NCI-H510A (cell line): ENCODE data around the gene FLNA.
"Not testable (repeated sequence)": the region's sequence is repeated elsewhere in the genome, so short reads cannot be mapped to it uniquely, and the experiment has no call there.

Experiments used
- DNase-seq: peaks from one replicate; lab custom pipeline; 2025; lab: John Stamatoyannopoulos, UW

FLNA gene

DNA sequence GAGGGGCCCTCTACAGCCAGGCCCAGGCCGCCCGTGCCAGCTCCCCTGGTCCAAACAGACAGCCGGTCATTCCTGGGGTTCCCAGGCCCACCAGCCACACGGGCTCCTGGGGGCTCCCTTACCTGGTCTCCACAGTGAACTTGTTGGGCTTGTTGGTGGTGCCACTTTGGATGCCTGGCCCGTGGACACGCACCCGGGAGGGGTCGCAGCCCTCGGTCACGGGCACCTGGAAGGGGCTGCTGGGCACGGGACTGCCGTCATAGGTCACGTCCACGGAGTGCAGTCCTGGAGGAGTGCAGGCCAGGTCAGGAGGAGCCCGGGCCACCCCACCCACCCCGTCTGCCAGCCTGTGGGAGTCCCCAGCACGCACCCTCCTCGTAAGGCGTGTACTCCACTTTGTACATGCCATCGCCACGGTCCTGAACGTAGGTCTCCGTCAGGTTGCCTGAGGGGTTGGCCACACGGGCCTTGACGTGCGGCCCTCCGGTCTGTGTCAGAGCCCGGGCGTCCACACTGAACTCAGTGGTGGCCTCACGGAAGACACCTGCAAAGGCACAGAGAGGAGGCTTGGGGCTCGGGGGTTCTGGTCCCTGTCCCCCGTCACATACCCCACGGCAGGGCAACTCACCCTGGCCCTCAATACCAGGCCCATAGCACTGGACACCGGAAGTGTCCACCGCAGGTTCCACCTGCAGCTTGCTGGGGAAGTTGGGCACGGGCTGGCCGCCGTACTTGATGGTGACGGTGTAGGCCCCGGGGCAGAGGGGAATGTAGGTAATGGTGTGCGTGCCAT is 14.9 kb downstream of the FLNA start:
- no peak for DNase-seq

DNA sequence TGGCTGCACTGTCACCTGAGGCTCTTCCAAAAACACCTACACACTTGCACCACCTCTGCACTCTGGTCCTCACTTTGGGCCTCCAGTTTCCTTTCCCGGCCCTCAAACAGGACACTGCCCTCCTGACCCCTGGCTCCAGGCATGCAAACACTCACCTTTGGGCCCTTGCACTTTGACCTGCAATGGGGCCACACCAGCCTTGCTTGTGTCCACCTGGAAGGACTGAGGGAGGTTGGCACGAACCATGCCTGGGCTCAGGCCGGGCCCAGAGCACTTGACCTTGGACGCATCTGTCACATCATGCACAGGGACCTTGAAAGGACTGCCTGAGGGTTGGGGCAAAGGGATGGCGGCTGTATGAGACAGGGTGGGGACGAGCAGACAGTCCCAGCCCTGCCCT is 15.6 kb downstream of the FLNA start:
- no peak for DNase-seq

DNA sequence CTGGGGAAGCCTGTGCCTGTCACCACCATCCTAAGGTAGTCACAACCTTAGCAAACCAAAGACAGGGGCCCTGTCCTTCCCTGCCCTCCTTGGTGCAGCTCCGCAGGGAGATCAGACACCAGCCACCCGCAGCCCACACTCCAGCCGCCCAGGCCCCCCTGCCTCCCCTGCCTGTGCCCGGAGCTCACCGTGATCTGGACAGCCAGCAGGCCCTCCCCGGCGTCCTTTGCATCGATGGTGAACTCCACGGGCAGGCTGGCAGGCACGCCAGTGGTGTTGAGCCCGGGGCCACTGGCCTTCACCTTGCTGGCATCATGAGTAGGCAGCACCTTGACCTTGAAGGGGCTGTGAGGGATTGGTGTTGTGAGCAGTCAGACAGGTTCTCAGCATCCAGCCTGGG is 16.4 kb downstream of the FLNA start:
- DNase-seq: no peak

DNA sequence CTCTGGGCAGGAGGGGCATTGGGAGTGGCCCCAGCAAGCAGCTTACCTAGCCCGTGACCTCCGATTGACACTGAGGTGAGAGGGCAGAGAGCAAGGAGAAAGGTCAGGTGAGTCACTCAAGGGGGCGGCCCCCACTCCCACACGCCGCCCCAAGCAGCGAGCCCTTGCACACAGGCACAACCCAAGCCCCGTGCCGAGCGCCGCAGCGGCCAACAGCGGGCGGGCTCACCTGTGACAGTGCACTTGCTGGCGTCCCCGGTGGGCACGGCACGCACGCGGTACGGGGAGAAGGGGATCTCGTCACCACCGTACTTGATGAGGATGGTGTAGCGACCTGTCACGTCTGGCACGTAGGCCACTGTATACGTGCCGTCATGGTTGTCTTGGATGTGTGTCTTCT is 17.2 kb downstream of the FLNA start:
- no peak for DNase-seq

DNA sequence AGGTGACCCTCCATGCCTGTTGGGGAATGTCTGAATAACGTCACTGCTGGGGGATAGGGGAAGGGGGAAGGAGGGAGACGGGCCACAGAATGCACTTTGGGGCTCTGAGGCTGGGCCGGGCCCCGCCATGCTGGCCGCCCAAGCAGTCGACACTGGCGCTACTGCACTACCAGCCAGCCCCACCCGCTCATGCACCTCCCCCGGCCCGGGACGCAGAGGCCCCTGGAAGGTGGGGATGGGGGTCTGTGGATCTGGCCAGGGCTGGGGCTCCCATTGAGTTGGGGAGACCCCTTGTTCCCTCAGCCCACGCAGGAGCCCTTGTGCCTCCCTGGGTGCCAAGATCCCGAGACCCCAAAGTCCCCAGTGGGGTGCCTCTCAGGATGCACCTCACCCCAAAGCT is 17.8 kb downstream of the FLNA start:
- no peak for DNase-seq

DNA sequence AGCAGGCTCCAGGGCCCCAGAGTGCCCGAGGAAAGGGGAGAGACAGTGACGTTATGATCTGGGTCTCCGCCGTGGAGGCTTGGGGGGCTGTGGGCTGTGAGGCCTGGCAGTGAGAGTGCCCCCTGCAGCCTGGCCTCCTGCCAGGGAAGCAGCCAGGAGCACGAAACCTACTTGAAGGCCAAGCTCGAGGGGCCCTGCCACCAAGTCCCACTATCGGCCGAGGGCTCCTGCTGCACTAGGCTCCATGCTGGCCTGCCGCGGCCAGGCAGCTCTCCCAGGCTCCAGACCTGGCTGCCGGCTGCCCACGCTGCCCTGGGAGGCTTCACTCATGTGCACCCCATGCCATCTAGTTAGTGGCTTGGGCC is 18.7 kb downstream of the FLNA start:
- DNase-seq: no peak

DNA sequence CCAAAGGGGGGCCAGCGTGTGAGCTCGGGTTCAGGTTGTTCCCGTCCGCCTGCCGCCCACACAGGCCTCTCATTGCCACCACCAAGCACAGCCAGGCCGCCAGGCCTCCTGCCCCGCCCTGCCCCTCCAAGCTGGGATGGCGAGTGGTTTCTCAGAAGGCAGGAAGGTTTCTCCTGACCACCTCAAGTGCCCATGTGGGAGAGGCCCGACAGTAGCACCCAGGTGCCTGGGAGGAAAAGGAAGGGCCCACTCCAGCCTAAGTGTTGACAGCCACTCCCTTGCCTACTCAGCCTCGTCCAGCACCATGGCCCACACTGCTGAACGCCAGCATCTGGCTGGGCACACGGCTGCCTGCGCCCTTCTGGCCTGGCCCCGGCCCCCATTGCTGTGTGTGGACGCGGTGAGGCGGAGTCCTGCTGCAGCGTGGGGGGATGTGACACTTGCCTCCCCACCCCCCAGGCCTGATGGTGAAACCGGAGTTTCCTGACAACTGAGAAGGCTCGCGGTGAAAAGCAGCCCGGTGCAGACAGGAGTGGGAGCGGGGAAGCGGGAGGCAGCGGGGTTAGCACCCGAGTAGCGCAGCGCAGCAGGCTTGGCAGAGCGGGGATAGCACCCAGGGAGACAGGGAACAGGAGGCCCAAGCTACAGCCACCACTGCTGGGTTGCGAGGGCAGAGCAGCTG is 19.2 kb downstream of the FLNA start:
- no peak for DNase-seq

DNA sequence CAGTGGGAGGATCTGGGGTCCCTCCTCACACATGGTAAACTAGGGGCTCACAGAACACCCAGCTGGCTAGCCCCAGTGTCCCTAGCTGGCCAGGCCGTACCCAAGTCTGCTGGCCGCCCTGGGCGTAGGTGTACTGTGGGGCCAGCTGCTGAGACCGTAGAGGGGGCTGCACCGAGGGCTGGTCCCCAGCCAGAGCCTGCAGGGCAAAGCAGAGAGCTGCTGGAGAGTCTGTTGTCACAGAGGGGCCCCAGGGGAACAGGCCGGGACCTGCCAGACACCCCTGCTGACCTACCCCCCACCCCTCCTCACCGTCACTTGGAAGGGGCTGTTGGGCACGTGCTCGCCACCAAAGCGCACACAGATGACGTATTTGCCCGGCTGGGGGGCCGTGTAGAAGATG is 19.9 kb downstream of the FLNA start:
- no peak for DNase-seq

DNA sequence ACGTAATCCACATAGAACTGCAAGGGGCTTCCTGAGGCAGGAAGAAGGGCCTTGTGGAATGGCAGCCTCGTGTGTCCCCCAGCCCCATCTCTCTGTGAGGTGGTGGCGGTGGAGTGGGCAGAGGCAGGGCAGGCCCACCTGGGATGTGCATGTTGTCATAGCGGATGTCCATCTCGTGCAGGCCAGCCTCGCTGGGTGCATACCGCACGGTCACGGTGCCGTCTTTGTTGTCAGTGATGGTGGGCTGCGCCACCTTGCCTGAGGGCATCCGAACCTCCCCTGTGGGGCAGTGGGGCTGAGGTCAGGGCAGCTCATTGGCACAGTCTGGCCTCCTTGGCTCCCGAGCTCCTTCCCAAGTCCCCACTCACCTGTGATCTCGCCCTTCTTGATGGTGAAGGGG is 20.4 kb downstream of the FLNA start:
- DNase-seq: no peak

DNA sequence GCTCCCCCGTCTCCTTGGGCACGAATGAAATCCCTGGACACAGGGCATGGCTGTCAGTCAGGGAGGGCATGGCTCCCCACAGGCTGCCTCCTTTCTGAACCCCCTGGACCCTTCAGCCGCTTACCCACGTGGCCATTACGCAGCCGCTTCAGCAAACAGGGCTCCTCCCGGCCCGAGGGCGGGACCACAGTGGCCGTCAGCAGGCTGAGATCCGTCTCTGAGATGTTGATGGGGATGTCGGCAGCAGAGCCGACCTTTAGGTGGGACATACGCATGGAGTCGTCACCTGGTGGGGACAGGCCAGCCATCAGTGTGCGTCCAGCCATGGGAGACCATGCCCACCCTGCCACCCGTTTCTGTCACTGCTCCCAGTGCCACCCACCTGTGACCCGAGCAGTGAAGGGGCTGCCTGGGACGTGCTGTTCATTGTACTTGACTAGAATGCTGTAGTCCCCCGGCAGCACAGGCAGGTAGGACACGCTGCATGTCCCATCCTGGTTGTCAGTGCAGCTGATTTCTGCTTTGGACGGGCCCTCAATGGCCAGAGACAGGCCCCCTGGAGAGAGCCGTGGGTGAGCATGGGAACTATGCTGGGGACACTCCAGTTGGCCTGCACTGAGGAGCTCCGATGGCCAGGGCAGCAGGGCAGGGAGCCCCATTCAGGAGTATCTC is 21.1 kb downstream of the FLNA start:
- DNase-seq: no peak

DNA sequence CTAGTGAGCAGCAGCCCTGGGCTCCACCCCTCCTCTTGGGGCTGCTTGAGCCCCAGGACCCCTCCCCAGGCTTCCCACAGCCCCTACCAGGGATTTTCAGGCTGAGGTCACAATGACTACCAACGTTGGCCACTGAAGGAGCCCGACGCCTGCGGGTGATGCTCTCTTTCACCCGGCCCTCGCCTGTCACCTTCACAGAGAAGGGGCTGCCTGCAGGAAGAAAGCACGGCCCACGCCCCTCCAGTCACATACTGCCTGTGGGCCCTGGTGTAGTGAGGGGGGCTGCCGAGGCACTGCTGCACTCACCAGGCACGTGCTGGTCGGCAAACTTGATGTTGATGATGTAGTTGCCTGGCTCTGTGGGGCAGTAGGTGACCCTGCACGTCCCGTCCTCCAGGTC is 22.0 kb downstream of the FLNA start:
- DNase-seq: no peak

DNA sequence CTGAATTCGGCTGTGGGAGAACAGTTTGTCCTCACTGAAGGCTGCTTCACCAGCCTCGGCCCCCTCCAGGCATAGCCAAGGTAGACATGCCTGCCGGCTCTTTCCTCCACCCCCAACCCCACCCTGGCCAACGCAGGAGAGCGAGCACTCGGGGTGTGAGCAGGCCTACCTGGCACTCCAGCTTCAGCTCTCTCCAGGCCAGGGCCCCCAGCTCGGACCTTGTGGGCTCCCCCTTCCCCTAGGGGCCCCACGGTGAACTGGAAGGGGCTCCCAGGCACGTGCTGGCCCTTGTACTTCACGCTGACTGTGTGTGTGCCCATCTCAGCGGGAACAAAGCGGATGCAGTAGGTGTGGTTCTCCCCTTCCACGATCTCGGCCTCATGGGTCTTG is 22.4 kb downstream of the FLNA start:
- DNase-seq: no peak

DNA sequence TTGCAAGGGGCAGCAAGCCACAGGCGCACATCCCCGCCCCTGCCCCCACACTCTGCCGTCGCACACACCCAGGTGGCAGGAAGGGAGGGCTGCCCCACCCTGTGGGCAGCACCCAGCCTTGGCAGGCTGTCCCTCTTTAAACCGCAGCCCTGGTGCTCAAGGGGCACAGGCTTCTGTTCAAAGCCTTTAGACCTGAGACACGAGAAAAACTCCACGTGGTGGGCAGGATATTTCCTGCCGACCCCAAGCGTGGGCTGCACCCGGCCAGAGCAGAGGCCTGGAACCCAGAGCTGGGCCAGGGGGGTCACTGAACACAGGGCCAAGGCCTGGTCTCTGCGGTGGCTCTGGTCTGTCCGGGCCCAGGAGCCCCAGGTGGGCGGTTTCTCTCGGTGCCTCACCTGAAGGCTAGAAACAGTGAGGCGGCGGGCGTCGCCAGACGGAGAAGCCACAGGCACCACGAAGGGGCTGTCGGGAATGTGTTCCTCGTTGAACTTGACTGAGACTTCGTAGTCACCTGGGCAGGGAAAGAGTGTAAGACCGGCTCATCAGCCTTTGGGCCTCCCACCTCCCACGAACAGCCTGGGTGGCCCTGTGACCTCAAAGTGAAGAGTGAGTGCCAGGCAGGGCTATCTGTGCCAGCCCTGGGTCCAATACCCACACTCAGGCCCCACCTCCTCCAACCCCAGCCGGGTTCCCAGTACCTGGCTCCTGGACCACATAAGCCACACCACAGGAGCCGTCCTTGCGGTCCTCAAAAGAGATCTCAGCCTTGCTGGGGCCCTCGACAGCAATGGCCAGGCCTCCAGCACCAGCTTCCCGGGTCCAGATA is 23.0 kb downstream of the FLNA start:
- no peak for DNase-seq

DNA sequence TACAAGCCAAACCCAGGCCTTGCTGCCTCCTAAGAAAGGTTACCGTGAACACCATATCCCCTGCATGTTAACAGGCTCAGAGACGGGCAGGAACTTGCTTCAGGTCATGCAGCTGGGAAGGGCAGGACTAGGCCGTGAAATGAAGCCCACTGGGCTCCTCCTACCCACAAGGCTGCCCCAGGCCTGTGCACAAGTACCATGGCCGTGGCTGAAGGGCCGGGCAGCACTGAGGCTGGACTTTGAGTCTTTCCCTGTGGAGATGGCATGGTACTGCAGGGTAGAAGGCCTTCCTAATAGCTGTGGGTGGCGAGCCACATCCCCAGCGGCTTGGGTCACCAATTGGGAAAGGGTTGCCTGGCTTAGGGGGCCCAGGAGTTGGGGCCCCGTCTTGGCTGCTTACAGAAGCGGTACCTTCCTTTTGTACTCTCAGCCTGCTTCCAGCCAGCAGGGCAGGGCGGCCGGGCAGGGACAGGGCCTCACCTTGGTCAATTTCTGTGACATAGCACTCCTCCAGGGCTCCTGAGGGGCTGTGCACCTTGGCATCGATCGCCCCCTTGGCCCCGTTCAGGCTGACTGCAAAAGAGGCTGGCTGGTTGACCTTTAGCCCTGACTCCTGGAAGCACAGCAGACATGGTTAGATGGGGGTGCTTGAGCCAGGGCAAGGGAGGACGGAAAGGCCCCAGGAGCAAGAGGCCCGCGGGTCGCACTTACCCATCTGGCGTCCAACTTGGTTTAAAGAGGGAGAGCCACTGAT is 23.8 kb downstream of the FLNA start:
- no peak for DNase-seq

DNA sequence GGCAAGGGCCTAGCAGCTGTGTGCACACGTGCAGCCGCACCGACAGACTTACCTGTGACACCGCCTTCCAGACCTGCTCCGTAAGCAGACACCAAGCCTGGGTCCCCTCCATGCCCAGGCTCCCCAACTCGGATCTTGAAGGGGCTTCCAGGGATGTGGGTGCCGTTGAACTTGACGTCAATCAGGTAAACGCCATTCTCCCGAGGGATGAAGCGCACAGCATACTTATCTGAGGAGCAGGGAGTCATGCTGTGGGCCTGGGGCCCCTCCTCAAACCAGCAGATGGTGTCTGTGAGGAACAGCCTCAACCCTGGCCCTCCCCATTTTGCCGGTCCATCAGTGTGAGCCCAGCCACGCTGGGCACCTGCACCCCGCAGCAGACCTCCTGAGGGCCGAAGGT is 24.5 kb downstream of the FLNA start:
- DNase-seq: no peak

DNA sequence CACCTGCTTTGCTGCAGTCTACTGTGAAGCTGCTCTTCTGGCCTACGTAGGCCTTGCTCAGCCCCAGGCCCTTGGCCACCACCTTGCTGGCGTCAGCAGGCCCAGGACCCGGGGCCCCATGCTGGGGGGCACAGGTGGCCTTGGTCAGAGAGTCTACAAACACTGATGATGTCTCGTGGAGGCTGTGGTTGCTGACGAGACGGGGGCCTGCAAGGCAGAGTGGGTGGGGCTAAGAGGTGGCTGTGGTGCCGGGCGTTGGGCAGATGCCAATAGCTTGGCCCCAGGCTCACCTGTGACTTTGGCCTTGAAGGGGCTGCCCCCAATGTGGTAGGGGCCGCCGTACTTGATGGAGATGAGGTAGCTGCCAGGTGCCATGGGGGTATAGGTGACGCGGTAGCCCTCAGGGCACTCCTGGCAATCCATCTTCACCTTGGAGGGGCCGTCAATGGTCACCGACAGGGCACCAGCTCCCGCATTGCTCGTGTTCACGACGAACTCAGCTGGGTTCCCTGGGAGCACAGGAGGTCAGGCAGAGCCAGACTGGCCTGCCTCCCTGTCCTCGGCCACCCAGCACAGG is 25.0 kb downstream of the FLNA start:
- no peak for DNase-seq

DNA sequence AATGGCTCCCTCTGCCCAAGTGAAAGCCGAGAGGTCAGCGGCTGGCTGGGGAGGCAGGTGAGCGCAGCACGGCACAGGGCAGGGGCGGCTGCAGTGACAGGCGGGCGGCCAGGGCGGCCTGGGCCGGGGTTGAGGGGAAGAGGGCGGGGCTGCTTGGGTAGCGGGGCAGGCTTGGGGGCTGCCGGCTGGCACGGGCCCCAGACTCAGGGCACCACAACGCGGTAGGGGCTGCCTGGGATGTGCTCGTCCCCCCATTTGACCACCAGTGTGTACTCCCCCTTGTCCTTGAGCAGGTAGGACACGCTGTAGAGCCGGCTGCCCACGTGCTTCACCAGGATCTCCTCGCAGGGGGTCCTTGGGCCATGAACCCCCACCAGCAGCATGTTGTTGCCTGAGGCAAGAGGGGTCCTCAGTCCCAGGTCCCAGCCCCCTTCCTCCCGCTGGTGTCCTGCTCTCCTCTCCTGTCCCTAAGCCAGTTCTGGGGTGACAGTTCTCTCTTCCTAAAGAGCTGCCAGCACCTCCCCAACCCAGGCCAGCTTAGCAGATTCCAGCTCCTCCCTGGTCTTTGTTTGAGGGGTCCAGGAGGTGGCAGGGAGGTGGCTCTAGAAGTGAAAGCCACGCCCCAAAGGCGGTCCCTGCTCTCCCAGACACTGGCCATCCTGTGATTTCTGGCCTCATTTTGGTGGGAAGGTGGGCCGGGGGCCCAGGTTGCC is 25.6 kb downstream of the FLNA start:
- DNase-seq: no peak

DNA sequence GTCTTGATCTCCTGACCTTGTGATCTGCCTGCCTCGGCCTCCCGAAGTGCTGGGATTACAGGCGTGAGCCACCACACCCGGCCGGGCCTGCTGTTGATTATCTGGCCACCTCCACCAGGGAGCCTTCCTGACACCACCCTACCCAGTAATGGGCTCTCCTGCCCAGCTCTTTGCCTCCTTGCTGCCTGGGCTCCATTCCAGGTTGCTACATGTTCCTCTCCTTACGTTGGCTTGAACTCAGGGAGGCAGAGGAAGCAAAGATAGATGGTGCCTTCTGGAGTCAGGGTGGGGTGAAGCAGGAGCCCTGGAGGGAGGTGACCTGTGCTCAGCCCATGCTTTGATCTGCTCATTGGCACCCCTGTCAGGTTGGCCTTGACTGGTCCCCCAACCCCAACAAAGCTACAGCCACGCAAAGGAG is 26.3 kb downstream of the FLNA start:
- DNase-seq: no peak

DNA sequence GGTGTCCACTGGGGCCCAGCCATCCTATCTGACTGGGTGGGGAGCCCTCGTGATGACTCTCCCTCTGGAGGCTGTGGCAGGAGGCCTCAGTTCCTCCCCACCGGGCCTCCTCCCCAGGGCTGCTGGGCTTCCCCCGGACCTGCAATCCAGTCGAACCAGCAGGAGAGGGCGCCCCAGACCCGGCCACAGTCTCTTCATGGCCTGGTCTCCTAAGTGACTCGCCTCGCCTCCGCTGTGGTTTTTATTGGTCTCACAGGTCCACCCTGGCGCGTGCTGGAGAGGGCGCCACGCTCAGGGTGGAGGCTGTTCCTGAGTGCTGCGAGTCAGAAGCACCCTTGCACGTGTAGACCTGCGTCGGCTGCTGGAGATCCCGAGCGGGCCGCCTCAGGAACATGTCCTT is 30.8 kb downstream of the FLNA start:
- DNase-seq: not testable (repeated sequence)

DNA sequence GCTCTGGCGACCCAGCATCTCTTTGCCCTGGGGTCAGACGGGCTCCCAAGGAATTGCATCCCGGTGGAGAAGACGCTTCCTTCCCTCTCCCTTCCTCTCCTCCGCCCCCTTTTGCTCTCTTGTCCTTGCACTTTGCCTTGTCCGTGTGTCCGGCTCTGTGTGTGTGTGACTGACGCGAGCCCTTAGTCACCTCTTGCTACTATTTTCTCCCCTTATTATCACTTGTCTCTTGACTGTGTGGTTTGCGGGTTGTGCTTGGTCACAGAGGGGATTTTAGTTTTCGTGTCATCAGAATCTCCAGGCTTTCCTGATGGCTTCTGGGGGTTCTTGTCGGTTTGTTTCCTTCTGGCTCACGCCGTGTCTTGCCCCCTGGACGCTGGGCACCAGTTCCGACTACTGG is 31.4 kb downstream of the FLNA start:
- DNase-seq: not testable (repeated sequence)
